Nephron progenitor cell (in vitro differentiated cells): Measurements from ENCODE around the gene MORN5.
A peak's percentile ranks its signal among the peaks of the same experiment; 100 is the strongest.

Source experiments
- DNase-seq: peaks from one replicate; pipeline ENCODE4 v3.0.0; 2021
- H3K27ac Mint-ChIP-seq: 2 replicates; pipeline ENCODE4 v1.8.0; 2021; ENCODE audit warnings: mild to moderate bottlenecking, moderate library complexity, mixed read lengths
- H3K27me3 Mint-ChIP-seq: 2 replicates; pipeline ENCODE4 v1.8.0; 2021; ENCODE audit warnings: mild to moderate bottlenecking, low read depth, mixed read lengths; ENCODE audit not compliant: poor library complexity
- H3K36me3 Mint-ChIP-seq: 2 replicates; pipeline ENCODE4 v1.8.0; 2021; ENCODE audit warnings: low read depth, mixed read lengths
- H3K4me1 Mint-ChIP-seq: 2 replicates; pipeline ENCODE4 v1.8.0; 2021; ENCODE audit warnings: mixed read lengths
- H3K4me3 Mint-ChIP-seq: 2 replicates; pipeline ENCODE4 v1.8.0; 2021; ENCODE audit warnings: mild to moderate bottlenecking, moderate library complexity, mixed read lengths
- H3K9me3 Mint-ChIP-seq: 2 replicates; pipeline ENCODE4 v1.8.0; 2021; ENCODE audit warnings: mild to moderate bottlenecking, moderate library complexity, mixed read lengths
- TF ChIP-seq, protein P1 (sequence below): fragments of 200-600 bp; sonication (generic); IDR thresholded peaks from 2 replicates; pipeline ENCODE4 v1.5.0; 2021; ENCODE audit warnings: antibody characterized with exemption

The MORN5 gene

DNA sequence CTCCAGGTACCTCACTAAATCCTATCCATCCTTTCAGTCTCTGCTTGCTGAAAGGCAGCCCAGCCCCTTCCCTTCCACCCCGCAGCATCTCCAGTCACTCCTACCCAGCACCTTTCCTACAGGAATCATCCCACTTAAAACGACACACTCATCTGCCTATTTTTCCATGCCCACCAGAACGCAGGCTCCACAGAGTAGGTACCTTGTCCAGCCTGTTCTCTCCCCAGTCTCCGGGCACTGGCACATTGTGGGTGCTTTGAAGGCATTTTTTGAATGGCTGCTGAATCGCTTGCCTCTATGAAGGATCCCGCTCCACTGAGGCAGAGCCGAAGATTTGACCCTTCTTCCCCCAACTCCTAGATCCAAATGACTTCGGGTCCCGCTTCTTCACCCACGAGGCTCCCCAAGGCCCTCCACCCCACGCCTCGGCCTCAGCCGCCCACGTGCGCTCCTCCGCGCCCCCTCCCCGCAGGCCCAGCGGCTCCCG lies 53.4 kb downstream of the MORN5 start:
- TF ChIP-seq, protein P1, sequence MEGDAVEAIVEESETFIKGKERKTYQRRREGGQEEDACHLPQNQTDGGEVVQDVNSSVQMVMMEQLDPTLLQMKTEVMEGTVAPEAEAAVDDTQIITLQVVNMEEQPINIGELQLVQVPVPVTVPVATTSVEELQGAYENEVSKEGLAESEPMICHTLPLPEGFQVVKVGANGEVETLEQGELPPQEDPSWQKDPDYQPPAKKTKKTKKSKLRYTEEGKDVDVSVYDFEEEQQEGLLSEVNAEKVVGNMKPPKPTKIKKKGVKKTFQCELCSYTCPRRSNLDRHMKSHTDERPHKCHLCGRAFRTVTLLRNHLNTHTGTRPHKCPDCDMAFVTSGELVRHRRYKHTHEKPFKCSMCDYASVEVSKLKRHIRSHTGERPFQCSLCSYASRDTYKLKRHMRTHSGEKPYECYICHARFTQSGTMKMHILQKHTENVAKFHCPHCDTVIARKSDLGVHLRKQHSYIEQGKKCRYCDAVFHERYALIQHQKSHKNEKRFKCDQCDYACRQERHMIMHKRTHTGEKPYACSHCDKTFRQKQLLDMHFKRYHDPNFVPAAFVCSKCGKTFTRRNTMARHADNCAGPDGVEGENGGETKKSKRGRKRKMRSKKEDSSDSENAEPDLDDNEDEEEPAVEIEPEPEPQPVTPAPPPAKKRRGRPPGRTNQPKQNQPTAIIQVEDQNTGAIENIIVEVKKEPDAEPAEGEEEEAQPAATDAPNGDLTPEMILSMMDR = no peak
- H3K9me3 Mint-ChIP-seq = peaks cover 7% of the 10 kb centered on the region
- peaks cover 10% of the 10 kb centered on the region for H3K4me1 Mint-ChIP-seq
- H3K36me3 Mint-ChIP-seq = no peaks in the 10 kb centered on the region
- no peak overlapping the region for H3K27ac Mint-ChIP-seq
- DNase-seq = no peak
- peak overlapping the region; percentile 35 for H3K4me3 Mint-ChIP-seq
- H3K27me3 Mint-ChIP-seq = no peaks in the 10 kb centered on the region

DNA sequence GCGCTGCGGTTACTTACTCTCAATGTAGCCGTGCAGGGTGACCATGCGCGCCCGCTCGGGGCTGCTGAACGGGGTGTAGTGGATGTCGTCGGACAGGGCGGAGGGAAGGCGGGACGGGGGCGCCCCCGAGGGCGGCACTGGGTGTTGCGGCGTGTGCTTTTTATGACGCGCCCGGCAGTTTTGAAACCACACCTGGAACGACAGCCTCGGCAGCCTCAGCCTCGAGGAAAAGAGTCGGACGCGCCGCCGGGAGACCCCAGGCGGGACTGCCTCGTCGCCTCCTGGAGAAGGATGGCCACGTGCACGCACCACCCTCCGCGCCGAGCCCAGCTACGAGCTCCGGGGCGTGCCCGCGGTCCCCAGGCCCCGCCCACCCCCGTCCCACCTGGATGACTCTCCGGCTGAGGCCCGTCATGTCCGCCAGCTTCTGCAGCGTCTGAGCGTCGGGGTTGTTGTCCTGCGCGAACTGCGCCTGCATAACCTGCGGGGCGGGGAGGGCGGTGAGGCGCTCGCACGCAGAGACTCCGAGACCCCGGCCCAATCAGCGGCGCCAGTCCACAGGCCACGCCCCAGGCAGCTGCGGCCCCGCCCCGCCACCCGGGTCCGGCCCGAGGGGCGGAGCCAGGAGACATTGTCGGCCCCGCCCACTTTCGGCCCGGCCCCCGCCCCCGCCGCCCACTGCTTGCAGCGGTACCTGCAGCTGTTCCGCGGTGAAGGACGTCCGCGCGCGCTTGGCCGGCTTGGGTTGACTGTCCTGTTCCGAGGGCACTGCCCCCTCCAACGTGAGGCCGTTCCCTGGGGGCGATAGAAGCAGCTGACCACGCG lies 54.1 kb downstream of the MORN5 start:
- no peaks in the 10 kb centered on the region for H3K27me3 Mint-ChIP-seq
- TF ChIP-seq, protein P1 = no peak
- H3K27ac Mint-ChIP-seq = no peak overlapping the region
- peaks cover 17% of the 10 kb centered on the region for H3K4me1 Mint-ChIP-seq
- peaks cover 7% of the 10 kb centered on the region for H3K9me3 Mint-ChIP-seq
- DNase-seq = peak; percentile 94
- H3K4me3 Mint-ChIP-seq = no peak overlapping the region
- no peaks in the 10 kb centered on the region for H3K36me3 Mint-ChIP-seq

DNA sequence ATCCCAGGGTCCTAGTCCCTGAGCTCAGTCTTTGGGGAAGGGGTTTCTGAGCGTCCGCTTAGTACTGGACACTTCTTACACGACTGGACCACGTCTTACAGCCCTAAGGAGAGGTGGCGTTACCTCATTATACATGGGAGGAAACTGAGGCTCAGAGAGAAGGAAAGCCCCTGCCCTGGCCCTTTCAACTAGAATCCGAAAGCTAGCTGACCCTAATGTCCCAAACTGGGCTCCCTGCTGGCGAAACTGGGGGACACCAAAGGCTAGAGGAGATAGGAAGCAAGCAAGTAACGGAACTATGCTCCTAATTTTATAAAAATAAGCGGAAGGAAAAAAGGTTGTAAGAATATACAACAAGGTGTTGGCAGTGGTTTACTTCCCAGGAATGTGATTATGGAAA lies 54.8 kb downstream of the MORN5 start:
- peak overlapping the region; percentile 39 for H3K4me3 Mint-ChIP-seq
- DNase-seq = no peak
- TF ChIP-seq, protein P1 = no peak
- H3K9me3 Mint-ChIP-seq = peaks cover 7% of the 10 kb centered on the region
- H3K27me3 Mint-ChIP-seq = no peaks in the 10 kb centered on the region
- no peak overlapping the region for H3K27ac Mint-ChIP-seq
- H3K36me3 Mint-ChIP-seq = no peaks in the 10 kb centered on the region
- H3K4me1 Mint-ChIP-seq = peaks cover 24% of the 10 kb centered on the region

DNA sequence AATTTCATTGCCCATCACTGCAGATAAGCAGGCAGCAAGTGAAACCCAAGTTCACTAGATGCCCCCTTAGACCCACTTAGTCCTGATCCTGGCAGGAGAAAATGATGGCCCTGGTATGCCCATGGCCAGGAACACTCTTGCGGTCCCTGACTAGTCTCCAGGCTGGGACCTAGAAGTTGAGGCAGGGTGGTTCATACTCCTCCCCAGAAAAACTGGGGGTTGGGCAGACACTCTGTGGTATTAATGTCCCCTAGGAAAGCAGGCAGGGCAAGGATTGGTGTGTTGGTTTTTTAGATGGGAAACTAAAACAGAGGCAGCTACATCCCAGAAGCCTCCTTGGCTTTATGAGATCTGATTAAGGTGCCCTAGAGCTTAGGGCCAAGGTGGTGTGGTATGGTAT lies 56.0 kb downstream of the MORN5 start:
- peaks cover 34% of the 10 kb centered on the region for H3K4me1 Mint-ChIP-seq
- TF ChIP-seq, protein P1 = no peak
- no peak for DNase-seq
- H3K27me3 Mint-ChIP-seq = no peaks in the 10 kb centered on the region
- H3K36me3 Mint-ChIP-seq = no peaks in the 10 kb centered on the region
- H3K4me3 Mint-ChIP-seq = no peak overlapping the region
- H3K9me3 Mint-ChIP-seq = peaks cover 7% of the 10 kb centered on the region
- H3K27ac Mint-ChIP-seq = no peak overlapping the region

DNA sequence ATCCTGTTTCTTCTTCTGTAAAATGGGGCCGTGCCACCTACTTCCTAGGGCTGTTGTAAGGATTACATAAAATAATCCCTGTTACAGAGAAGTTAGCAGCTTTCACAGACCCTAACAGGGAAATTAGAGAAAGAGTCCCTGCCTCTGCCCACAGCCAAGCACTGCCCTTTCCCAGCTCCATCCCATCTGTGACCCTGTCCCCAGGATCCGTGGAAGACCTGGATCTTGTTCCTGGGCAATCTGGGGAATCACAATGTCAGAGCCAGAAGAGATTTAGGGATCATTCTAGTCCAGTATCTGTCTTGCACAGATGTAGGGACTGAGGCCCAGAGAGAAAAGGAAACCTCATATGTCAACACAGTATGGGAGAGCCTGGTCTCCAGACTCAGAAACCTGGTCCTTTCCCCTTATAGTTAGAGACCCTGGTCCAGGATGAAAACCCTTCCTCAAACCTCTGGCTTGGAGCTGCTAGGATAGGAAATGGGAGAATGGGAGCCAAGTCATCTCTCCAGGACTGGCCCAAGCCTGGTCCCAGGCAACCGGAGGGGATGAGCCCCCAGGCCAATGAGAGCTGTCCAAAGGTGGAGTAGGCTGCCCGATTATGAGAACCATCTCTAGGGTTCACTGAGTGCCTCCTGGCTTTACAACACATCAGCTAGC lies 56.6 kb downstream of the MORN5 start:
- Mint-ChIP-seq H3K27ac (no peak overlapping the region), H3K4me3 (no peak overlapping the region), H3K9me3 (peaks cover 7% of the 10 kb centered on the region), H3K36me3 (no peaks in the 10 kb centered on the region), H3K27me3 (no peaks in the 10 kb centered on the region), H3K4me1 (peaks cover 34% of the 10 kb centered on the region)
- DNase-seq = no peak
- TF ChIP-seq, protein P1 = no peak
